SJSA1 (cell line): ENCODE data around the gene SLC6A13. TPM values are rescaled to one million over a fixed set of nuclear protein-coding genes. Genes with fewer than 3 reads are reported as not detected.

Source experiments
- DNase-seq, 2 experiments: peaks; one replicate each; pipeline ENCODE4 v3.0.0-alpha.2; 2015 to 2020; ENCODE audit warnings: low spot score in 2 of 2, low read depth in 1 of 2
- H3K27ac ChIP-seq: fragments of 250-450 bp; sonication (Bioruptor Pico); 2 replicates; pipeline ENCODE4 v1.5.1; 2020; ENCODE audit warnings: mild to moderate bottlenecking, moderate library complexity
- H3K27me3 ChIP-seq: fragments of 250-450 bp; sonication (Bioruptor Pico); replicated peaks from 2 replicates; pipeline ENCODE4 v1.5.1; 2020; ENCODE audit warnings: mild to moderate bottlenecking, moderate library complexity
- H3K36me3 ChIP-seq: fragments of 250-450 bp; sonication (Bioruptor Pico); 2 replicates; pipeline ENCODE4 v1.5.1; 2020; ENCODE audit warnings: mild to moderate bottlenecking
- H3K4me1 ChIP-seq: fragments of 250-450 bp; sonication (Bioruptor Pico); replicated peaks from 2 replicates; pipeline ENCODE4 v1.6.1; 2021; ENCODE audit warnings: mild to moderate bottlenecking
- H3K4me3 ChIP-seq: fragments of 250-450 bp; sonication (Bioruptor Pico); 2 replicates; pipeline ENCODE4 v1.5.1; 2020; ENCODE audit warnings: mild to moderate bottlenecking
- H3K9me3 ChIP-seq: fragments of 250-450 bp; sonication (Bioruptor Pico); replicated peaks from 2 replicates; pipeline ENCODE4 v1.5.1; 2020; ENCODE audit warnings: mild to moderate bottlenecking
- total RNA-seq: library from RNA; depleted of rRNA; stranded (reverse); fragments of >200 nt; shearing (Covaris generic); gene quantifications from 2 replicates; pipeline ENCODE4 v1.2.3, GENCODE V29; 2014

Gene SLC6A13
- total RNA-seq, 1 experiment from 2014 or later: not detected

DNA sequence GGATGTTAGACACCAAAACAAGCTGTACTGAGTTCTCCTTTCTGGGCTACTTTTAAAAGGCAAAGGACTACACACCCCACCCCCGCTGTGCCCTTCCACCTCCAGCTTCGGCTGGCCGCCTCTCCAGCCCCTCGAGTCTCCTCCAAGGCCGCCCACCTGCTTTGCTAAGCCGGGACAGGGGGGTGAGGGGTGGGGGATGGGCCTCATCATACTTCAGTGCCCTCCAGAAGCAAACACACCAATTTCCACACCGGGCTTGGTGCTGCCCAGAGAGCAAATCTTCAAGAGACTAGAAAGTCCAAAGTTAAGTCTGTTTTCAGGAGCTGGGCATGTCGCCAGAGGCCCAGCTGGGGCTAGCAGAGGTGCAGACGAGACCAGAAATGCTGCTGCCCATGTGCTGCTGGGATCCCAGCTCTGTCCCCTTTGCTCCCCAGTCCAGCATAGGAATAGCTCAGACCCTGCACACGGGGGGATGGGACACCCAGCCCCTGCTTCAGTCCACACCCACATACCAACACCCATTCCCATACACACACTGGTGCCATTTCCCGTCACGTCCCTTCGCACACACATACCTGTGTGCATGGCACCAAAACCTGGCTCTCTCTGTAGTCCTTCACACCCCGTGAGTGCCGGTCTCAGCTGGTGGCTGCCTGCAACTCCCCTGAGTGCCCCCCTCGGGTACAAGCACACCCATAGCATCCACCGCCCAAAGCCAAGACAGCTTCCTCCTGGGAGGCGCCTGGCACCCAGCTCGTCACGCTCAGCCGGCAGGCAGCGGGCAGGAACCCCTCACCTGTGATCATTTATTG is 49.7 kb downstream of the SLC6A13 start:
- no peak for DNase-seq

DNA sequence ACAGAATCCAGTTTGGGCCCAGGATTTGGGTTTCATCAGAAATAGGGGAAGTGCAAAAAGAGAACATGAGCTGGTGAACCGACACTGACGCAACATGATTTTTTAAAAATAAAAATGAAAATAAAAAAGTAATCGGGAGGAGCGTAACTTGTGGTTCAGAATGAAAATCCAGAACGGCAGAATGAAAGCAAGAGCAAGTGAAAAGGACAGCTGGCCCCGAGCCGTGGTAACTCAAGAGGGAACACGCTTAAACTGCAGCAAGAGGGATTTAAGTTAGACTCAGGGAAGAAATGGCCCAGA is 50.3 kb downstream of the SLC6A13 start:
- DNase-seq: no peak
- no peak overlapping the region for H3K27ac ChIP-seq
- no peaks in the 10 kb centered on the region for H3K9me3 ChIP-seq
- no peak overlapping the region for H3K4me3 ChIP-seq
- no peaks in the 10 kb centered on the region for H3K36me3 ChIP-seq
- H3K27me3 ChIP-seq: peaks cover 66% of the 10 kb centered on the region
- H3K4me1 ChIP-seq: no peaks in the 10 kb centered on the region

More for the DNA sequence above, 49.7 kb downstream of the SLC6A13 start:
- Histone ChIP-seq H3K4me3 (no peak overlapping the region), H3K27me3 (peaks cover 60% of the 10 kb centered on the region), H3K4me1 (no peaks in the 10 kb centered on the region), H3K36me3 (no peaks in the 10 kb centered on the region), H3K9me3 (no peaks in the 10 kb centered on the region), H3K27ac (no peak overlapping the region)

DNA sequence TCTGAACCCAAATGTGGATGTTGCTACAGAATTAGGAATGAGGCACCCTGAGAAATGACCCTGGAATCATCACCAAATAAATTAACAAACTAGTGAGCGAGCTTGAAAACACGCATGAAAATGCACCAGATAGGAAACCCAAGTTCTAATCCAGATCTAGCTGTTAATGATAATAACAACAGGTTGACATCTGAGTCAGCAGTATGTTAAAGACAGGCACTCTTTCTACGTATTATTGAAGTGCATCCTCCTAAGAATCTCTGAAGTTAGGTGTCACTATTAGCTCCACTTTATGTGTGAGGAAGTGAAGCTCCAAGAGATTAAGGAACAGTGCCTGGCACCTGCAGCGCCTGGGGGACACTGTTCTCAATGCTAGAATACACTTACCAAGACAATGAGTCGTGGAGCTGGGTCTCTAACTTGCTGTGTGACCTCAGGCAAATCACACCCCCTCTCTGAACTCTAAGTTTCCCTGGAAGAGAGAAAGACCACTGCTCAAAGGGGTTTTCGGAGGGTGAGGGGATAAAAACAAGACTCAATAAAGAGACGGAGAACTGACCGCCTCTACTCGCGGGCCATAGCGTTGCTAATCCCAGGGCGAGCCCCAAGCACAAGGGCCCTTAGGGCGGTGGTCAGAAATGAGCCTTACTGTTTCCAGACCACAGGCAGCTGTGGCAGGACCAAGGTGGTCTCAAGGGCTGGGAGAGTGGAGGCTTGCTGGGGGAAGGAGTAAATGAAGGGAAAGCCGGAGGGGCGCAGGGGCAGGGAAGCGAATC is 50.8 kb downstream of the SLC6A13 start:
- DNase-seq: no peak
- Histone ChIP-seq H3K27me3 (peaks cover 71% of the 10 kb centered on the region), H3K9me3 (no peaks in the 10 kb centered on the region), H3K27ac (no peak overlapping the region), H3K4me3 (no peak overlapping the region), H3K4me1 (no peaks in the 10 kb centered on the region), H3K36me3 (no peaks in the 10 kb centered on the region)

- no peaks in the 10 kb centered on the region for H3K36me3 ChIP-seq
- H3K27ac ChIP-seq: no peak overlapping the region
- peaks cover 72% of the 10 kb centered on the region for H3K27me3 ChIP-seq
- no peak overlapping the region for H3K4me3 ChIP-seq
- DNase-seq: no peak
- no peaks in the 10 kb centered on the region for H3K9me3 ChIP-seq
- no peaks in the 10 kb centered on the region for H3K4me1 ChIP-seq
Measured at GRCh38 chr12:211142-211465, 51.5 kb downstream of the SLC6A13 start.

GRCh38 chr12:210277-211141 is 52.1 kb downstream of the SLC6A13 start:
- H3K4me1 ChIP-seq: no peaks in the 10 kb centered on the region
- H3K4me3 ChIP-seq: no peak overlapping the region
- H3K36me3 ChIP-seq: no peaks in the 10 kb centered on the region
- DNase-seq: no peak
- peaks cover 78% of the 10 kb centered on the region for H3K27me3 ChIP-seq
- no peaks in the 10 kb centered on the region; the same call in 1 of the 2 replicates for H3K9me3 ChIP-seq
- no peak overlapping the region for H3K27ac ChIP-seq

- no peak overlapping the region for H3K4me3 ChIP-seq
- H3K27ac ChIP-seq: no peak overlapping the region
- no peaks in the 10 kb centered on the region; the same call in 1 of the 2 replicates for H3K9me3 ChIP-seq
- DNase-seq: no peak
- H3K36me3 ChIP-seq: no peaks in the 10 kb centered on the region
- peaks cover 81% of the 10 kb centered on the region for H3K27me3 ChIP-seq
- H3K4me1 ChIP-seq: no peaks in the 10 kb centered on the region
Measured at GRCh38 chr12:209851-210250, 52.8 kb downstream of the SLC6A13 start.

- H3K9me3 ChIP-seq: peaks cover 1% of the 10 kb centered on the region; the same call in 1 of the 2 replicates
- no peaks in the 10 kb centered on the region for H3K36me3 ChIP-seq
- peaks cover under 1% of the 10 kb centered on the region for H3K4me1 ChIP-seq
- H3K27ac ChIP-seq: no peak overlapping the region
- peaks cover 88% of the 10 kb centered on the region for H3K27me3 ChIP-seq
- no peak overlapping the region for H3K4me3 ChIP-seq
- DNase-seq: no peak
Measured at GRCh38 chr12:209246-209645, 53.4 kb downstream of the SLC6A13 start.

GRCh38 chr12:208813-209212 is 53.8 kb downstream of the SLC6A13 start:
- Histone ChIP-seq H3K27ac (no peak overlapping the region), H3K27me3 (peaks cover 88% of the 10 kb centered on the region)

DNA sequence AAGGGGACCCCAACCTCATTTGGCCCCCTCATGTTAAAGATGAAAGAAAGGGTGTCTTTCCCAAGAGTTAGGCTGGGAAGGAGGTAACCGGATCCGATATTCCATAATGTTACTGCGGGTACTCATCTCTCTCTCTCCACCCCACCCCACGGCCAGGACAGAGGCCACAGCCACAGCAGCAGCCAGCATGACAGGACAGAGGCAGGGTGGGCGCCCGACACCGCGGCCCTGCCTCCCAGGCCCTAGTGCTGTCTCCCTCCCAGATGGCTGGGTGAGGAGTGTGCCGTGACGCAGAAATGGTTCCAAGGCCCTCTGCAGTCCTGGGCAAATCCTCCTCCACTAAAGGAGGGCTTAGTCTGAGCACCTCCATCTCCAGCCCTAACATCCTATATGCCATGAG is 54.8 kb downstream of the SLC6A13 start:
- peaks cover 12% of the 10 kb centered on the region for H3K4me1 ChIP-seq
- peaks cover 90% of the 10 kb centered on the region for H3K27me3 ChIP-seq
- no peak overlapping the region for H3K27ac ChIP-seq
- H3K36me3 ChIP-seq: no peaks in the 10 kb centered on the region
- peaks cover 2% of the 10 kb centered on the region for H3K9me3 ChIP-seq
- no peak for DNase-seq
- no peak overlapping the region for H3K4me3 ChIP-seq

More at GRCh38 chr12:208813-209212, 53.8 kb downstream of the SLC6A13 start:
- peaks cover 5% of the 10 kb centered on the region for H3K4me1 ChIP-seq
- DNase-seq: no peak
- no peaks in the 10 kb centered on the region for H3K36me3 ChIP-seq
- H3K9me3 ChIP-seq: peaks cover 2% of the 10 kb centered on the region
- no peak overlapping the region for H3K4me3 ChIP-seq

GRCh38 chr12:206746-207440 is 55.7 kb downstream of the SLC6A13 start:
- no peak overlapping the region for H3K4me3 ChIP-seq
- H3K27me3 ChIP-seq: peaks cover 90% of the 10 kb centered on the region
- H3K36me3 ChIP-seq: no peaks in the 10 kb centered on the region
- DNase-seq: no peak
- peaks cover 12% of the 10 kb centered on the region for H3K4me1 ChIP-seq
- H3K27ac ChIP-seq: no peak overlapping the region
- peaks cover 2% of the 10 kb centered on the region for H3K9me3 ChIP-seq

- Histone ChIP-seq H3K36me3 (no peaks in the 10 kb centered on the region), H3K9me3 (peaks cover 2% of the 10 kb centered on the region), H3K4me1 (peaks cover 12% of the 10 kb centered on the region), H3K27me3 (peaks cover 87% of the 10 kb centered on the region), H3K4me3 (no peak overlapping the region), H3K27ac (no peak overlapping the region)
- no peak for DNase-seq
Measured at GRCh38 chr12:205026-205425, 57.6 kb downstream of the SLC6A13 start.

GRCh38 chr12:204261-204678 is 58.4 kb downstream of the SLC6A13 start:
- H3K9me3 ChIP-seq: peaks cover 2% of the 10 kb centered on the region
- DNase-seq: no peak
- peaks cover 19% of the 10 kb centered on the region for H3K4me1 ChIP-seq
- peaks cover 87% of the 10 kb centered on the region for H3K27me3 ChIP-seq
- H3K27ac ChIP-seq: no peak overlapping the region
- no peak overlapping the region for H3K4me3 ChIP-seq
- no peaks in the 10 kb centered on the region for H3K36me3 ChIP-seq
